HG03280 (cell line): ENCODE data around the gene QSOX2.
A peak's percentile ranks its signal among the peaks of the same experiment; 100 is the strongest.

Experiments
- ATAC-seq: cut with Tn5 transposase; IDR thresholded peaks from one replicate; pipeline ENCODE4 v1.9.1; 2021; ENCODE audit warnings: mild to moderate bottlenecking, moderate library complexity; ENCODE audit not compliant: unreplicated experiment

QSOX2 gene, protein sequence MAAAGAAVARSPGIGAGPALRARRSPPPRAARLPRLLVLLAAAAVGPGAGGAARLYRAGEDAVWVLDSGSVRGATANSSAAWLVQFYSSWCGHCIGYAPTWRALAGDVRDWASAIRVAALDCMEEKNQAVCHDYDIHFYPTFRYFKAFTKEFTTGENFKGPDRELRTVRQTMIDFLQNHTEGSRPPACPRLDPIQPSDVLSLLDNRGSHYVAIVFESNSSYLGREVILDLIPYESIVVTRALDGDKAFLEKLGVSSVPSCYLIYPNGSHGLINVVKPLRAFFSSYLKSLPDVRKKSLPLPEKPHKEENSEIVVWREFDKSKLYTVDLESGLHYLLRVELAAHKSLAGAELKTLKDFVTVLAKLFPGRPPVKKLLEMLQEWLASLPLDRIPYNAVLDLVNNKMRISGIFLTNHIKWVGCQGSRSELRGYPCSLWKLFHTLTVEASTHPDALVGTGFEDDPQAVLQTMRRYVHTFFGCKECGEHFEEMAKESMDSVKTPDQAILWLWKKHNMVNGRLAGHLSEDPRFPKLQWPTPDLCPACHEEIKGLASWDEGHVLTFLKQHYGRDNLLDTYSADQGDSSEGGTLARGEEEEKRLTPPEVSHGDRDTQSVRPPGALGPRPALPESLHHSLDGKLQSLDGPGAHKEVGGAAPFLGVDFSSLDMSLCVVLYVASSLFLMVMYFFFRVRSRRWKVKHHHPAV

DNA sequence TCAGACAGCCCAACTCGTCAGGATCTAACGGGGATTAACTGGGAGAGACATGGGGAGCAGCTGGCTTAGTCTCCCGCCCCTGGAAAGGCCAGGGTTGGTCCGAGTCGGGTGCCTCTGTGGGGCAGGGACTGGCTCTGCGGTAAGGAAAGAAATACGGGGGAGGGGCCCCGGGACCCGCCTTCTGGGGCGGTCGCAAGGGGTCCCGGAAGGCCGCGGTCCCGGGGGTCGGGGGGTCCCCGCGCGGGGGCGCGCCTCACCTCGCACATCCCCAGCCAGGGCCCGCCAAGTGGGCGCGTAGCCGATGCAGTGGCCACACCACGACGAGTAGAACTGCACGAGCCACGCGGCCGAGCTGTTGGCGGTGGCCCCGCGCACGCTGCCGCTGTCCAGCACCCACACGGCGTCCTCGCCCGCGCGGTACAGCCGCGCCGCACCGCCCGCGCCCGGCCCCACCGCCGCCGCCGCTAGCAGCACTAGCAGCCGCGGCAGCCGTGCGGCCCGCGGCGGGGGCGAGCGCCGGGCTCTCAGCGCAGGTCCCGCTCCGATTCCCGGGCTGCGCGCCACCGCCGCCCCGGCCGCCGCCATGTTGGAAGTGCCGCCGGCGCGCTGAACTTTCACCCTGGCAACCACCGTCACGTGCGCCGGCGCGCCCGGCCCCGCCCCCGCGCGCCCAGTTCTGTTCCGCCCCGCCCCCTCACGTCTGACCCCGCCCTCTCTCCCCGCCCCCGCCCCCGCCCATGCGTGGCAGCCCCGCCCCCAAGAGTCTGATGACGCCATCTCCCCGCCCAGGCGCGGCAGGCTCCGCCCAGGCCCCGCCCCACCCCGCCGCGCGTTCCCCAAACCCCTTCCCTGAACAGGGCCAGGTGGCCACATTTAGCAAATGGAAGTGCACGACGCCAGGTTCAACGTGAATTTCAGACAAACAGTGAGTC, at the start of gene QSOX2:
Gene QSOX2, minus strand, starts transcription at position 594 of the 932 bp plus-strand sequence. Its CDS starts 9 bp downstream, at position 585.
- peak; percentile 69 for ATAC-seq

DNA sequence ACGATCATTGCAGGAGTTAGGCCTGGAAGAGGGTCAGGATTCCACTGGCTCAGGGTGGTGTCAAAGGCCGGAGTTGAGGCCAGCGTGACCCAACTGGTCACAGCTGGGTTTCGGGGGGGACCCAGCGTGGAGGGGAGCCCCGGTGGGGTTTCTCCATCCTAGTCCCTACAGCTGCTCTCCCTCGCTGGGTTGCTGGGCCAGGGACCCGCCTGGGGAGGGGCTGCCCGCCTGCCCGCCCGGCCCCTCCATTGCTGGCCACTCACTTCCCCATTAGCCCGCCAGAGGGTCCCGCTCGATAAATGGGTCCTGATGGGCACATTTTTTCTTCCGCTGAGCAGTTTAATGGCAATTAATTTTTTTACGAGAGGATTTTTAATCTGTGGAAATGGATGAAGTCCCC, 49.4 kb upstream of the QSOX2 start:
- ATAC-seq = no peak

DNA sequence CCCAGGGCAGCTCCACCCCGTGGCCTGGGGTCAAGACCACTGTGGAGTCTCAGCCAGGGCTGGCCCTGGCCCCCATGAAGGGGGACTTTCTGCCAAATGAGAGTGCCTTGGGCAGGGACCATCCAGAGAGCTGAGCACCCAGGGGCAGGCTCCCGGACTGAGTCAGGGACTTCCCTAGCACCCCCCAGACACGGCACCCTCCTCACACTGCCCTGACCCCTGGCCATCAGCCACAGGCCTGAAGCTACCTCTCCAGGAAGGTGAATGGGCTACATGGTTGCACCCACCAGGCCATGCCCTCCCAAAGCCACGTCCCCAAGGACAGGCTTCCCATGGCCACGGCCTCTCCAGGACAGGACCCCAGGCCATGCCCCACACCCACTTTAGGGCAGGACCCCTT, 48.8 kb upstream of the QSOX2 start:
- ATAC-seq = no peak

DNA sequence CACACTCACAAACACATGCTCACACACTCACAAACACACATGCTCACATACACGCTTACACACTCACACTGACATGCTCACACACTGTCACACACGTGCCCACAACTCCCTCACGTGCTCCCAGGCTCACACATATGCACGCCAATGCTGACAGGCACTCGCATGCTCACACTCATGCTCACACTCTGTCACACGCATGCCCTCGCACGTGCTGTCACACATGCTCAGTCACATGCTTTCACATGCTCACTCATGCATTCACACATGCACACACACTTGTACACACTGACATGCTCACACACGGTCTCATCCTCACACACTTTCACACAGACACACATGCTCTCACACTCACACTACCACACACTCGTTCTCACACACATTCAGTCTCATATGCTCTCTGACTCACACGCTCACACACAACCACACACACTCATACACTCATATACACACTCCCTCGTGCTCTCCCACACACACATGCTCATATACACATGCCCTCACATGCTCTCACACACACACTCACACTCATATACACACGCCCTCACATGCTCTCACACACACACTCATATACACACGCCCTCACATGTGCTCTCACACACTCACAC, 48.0 kb upstream of the QSOX2 start:
- ATAC-seq = no peak

DNA sequence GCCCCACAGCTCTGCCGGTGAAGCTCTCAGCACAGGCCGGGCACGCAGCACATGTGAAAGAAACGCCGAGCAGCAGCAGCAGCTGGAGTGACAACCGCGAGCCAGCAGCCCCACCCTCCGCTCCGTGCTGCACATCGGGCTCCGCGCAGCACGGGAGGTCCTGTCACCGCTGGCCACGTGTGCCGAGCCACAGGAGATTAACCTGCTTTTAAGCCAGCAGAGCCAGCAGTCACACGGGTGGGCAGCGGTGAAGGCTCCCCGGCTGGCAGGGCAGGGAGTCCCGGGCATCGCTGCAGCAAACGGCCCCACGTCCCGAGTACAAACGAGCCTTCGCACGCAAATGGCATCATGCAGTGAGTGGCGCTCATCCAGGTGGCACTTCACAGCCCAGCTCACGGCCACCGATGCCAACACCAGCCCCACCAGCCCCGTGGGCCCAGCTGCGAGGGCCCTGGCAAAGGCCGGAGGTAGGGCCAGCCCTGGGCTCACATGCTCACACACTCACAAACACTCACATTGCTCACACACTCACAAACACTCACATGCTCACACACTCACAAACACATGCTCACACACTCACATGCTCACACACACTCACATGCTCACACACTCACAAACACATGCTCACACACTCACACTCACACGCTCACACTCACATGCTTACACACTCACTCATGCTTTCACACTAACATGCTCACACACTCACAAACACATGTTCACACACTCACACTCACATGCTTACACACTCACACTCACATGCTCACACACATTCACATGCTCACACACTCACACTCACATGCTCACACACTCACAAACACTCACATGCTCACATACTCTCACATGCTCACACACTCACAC, 47.2 kb upstream of the QSOX2 start:
- ATAC-seq = no peak

DNA sequence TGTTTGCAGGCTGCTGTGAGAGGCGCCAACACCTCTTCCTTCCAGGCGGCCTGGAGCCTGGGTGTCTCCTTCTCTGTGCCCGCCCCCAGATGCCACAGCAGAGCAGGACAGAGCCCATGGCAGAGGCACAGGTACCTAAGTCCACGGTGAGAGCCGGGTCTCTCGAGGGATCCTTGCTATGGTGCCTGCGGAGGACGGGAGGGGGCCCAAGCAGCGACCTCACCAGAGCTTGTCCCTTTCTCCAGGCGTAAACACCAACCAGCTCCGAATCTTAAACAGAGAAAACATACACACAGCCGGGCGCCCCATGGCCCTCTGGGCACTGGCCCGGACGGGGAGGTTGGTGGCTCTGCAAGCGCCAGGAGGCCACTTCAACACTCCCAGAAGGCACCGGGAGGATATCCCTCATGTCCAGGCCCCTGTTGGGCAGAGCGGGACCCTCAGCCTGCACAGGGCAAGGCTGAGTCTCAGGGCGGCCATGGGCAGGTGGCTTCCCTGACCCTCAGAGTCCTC, 46.5 kb upstream of the QSOX2 start:
- ATAC-seq = no peak

DNA sequence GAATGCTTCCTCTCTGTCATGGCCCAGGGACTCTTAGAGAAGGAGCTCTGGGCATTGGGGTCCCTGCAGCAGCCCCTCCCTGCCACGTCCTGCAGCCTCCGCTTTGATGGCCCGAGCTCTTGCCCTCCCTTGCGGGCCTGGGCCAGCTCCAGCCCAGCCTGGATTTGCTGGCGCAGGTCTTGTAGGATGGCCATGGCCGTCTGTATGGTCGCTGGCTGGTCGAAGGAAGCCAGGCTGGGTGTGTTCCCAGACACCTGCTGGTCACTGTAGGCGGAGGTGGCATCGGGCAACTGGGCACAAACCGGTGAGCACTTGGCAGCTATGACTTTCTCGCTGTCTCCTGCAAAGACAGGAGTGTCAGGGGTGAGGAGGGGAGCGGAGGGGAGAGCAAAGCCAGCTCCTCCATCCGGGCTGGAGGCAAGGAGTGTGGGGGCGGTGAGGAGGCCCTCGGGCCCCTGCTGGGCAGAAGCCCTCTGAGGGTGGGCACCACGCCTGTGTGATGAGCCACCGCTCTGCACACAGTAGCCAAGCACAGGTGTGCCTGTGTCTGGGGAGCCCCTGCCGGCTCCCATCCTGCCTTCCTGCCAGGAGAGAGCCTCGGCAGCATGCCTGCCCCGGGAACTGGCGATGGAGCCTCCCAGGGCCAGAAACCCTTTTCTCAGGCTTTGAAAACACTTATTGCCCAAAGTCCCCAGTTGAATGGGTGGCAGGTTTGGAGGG, 45.9 kb upstream of the QSOX2 start:
- ATAC-seq = no peak

DNA sequence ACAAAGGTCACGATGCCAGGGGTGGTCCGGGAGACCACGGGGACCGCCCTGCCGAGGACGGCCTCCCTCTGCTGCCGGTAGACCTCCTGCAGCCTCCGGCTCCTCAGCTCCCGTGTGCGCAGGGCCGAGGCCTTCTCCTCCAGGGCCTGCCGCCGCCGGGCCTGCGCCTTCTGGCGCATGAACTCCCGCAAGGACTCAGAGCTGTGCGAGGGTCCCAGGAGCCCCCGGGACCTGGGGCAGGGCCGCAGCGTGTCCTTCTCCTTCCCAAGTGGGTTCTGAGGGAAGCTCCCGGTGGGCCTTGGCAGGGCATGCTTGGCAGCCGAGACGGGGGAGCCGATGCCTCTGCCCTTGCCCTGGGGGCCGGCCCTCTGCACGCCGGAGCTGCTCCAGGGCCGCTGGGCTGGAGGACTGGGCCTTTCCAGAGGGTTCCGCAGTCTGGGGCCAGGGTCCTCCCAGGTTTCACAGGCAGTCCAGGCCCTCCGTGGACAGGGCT, 44.9 kb upstream of the QSOX2 start:
- no peak for ATAC-seq

DNA sequence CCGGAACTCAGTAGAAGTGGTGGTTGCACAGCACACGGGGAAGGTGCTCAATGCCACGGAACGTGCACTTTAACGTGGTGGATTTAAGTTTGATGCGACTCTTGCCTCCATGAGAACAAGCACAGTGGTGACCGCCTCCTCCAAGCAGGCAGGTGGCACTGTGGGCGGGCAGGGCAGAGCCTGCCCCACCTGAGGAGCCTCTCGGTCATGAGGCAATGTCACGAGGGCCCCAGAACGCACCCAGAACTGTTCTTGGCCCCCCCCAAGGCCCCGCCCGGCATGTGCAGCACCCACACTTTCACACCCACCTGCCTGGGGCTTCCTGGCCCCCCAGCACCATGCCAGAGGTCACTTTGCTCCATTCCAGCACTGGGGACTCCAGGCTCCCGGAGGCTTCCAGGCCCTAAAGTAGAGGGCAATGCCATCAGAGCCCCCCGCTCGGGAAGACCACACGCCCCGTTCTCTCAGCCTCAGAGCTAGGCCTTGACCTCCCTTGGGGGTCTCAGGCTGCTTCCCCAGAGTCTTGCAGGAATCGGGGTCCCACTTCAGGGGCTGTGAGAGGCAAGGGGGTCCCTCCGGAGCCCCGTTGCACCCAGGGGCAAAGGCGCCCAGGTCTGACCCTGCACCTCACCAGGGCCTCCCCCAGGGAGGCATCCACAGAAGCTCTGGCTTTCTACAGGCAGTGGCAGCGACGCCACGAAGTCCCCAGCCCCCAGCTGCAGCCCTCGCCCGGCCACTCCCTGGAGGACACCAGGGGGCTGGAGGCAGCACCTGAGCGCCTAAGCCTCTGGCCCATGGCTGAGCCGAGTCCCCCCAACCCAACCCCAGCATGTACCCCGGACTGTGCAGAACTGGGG, 44.3 kb upstream of the QSOX2 start:
- ATAC-seq = no peak

DNA sequence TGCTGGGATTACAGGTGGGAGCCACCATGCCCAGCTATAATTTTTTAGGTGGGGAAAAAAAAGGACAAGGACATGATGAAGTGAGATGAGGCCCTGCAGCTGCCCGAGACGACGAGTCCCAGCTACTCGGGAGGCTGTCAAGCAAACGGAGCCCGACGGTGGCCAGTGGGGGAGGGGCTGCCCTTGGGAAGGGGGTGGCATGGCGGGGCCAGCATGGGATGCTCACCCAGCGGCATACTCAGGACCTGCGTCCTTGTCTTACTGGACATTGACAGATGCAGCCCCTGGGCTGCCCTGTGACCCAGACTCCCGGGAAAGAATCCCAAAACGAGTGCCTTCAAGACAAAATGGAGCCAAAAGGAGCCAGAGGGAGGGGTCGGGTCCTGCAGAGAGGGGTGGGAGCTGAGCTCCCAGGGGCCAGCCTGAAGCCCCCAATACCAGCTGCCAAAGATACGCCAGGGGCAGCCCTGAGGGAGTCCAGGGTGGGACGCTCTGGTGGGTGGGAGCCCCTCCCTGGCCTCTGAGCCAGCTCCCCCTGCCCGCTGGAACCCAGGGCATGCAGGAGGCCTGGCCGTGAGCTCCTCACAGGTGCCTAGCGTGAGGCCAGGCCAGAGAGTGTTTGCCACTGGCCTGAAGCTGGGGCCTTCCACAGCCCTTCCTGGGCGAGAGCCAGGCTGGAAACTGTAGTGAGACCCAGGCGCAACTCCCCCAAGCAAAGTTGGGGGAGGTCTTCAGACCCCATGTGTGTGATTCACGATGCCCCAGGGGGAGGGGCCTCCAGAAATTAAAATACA, 42.5 kb upstream of the QSOX2 start:
- ATAC-seq = no peak

DNA sequence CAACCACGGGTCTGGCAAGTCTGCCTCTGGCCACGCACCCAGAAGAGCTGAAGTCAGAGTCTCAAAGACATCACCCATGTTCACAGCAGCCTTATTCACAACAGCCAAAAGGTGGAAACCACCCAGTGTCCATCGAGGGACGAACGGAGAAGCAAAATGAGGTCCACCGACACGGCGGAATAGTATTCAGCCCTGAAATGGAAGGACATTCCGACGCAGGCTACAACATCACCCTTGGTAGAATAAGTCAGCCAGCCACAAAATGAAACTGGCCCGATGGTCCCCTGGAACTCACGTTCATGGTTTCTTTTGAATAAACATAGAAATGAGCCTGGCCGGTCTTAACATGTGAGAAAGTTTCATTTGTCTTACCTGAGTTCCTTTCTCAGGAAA, 41.4 kb upstream of the QSOX2 start:
- no peak for ATAC-seq

DNA sequence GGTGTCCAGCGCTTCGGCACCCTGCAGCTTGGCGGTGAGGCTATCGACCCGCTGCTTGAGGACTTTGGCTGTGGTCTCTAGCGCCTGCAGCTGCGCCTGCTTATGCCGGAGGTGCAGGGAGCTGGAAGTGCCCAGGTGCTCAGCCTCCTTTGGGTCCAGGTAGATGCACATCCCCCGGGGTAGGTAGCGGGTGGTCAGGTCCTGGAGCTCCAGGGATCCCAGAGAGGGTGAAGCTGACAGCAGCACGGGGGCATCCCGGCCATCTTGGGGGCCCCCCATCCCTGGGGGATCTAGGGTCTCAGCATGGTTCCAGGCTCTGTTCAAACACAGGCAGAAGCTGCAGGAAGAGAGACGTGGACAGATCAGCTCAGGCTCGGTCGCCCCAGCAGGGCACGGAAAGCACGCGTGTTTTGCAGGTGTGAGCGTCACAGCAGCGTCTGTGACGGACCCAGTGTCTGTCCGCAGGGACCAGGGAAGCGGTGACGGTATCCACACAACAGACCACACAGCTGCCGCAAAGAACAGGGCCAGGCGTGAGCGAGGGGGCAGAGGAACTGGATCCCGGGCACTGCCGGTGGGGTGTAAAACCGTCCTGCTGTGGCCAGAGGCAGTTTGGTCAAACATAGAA, 40.9 kb upstream of the QSOX2 start:
- ATAC-seq = no peak

DNA sequence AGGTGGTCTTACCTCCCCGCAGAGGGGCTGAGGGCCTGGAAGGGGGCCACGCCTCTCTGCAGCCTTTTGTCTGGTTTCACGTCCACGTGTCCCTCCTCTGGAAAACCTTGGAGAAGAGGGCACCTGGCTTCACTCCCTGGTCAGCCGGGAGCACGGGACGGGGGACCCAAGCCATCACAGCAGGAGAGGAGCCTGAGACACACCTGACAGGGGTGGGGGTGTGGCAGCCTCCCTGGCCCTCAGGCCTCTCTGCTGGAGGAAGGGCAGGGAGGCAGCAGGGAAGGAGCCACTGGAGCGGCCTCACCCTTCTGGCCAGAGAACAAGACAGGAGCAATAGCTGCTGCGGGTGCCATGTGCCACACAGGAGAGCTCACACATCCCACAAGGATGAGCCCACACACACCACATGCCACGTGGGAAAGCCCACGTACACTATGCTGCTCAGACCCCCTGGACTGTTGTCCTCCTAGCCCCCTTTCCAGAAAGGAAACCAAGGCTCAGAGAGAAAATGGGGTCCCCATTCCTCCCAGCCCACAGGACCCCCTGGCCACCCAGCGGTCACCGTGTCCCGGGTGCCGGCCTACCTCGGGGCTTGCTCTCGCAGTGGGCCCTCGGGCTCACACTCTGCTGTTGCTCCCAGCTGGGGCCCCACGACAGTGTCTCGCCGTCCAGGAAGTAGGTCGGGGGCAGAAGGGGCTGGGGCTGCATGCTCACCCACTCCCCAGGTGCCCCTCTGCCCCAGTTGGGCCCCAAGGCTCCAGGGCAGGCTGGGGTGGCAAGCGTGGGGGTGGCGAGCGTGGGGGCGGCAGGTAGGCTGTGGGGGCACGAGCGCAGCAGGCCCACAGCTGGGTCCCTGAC, 40.1 kb upstream of the QSOX2 start:
- no peak for ATAC-seq

DNA sequence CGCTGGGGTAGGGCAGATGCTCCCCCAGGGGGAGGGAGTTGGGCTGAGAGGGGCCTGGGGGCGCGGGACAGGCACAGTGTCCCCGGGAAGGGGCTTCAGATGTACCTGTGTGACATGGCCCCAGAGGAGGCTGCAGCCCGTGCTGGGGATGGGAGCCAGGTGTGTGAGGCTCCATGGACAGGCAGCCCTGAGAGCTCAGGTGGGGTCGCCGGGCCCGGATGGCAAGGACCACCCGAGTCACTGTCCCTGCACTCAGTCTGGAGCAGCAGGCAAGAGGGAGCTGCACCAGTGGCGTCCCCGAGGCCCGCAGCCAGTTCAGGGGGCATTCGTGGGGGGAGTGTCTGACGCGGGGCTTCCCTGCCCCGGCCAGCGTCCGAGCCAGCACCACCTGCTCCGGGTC, 39.3 kb upstream of the QSOX2 start:
- no peak for ATAC-seq

DNA sequence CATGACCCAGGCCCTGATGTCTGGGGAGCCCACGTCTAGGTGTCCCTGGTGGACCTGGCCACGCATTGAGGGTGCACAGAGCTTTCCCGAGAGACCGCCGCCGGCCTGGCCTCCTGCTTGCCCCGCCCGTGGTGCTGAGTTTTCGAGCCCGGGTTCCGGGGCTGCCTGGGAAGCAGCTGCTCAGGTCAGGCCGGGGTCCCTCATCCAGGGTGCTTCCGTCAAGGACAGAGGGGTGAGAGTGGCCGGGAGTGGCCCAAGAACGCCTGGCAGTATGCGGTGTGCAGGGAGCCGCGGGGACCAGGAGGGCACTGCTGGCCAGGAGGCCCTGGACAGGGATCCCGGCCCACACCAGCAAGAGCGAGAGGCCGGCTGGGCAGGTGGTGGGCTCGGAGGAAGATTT, 38.7 kb upstream of the QSOX2 start:
- ATAC-seq = no peak
